Measurements from ENCODE around the gene LMBR1. TPM values are rescaled to one million over a fixed set of nuclear protein-coding genes. Genes with fewer than 3 reads are reported as not detected.

Gene LMBR1
- total and polyA plus RNA-seq, 2 of the 13 experiments (the other 11 are each of a cell fraction or from before 2014, with no cell fraction given) = 20.9 to 39.6 TPM

GRCh38 chr7:156673902-156674301 is 219.1 kb downstream of the LMBR1 start:
- no peak for ATAC-seq
- Histone ChIP-seq H3K9me3 (ENCODE audit: low read length) (no peaks in the 10 kb centered on the region), H3K4me2 (ENCODE audit: low read depth, low read length) (no peak overlapping the region), H3K27ac (ENCODE audit: extremely low read length, insufficient read depth, low read length) (no peak overlapping the region), H3K9ac (ENCODE audit: insufficient read depth, low read depth, low read length) (no peak overlapping the region), H3K4me1 (ENCODE audit: insufficient read depth, low read length) (no peaks in the 10 kb centered on the region), H3K4me3 (replicated peaks in 1 of 3; ENCODE audit: insufficient read depth in 1 of 3, low read depth in 2 of 3, low read length in 3 of 3) (no peak overlapping the region), H3K79me2 (ENCODE audit: insufficient read depth, low read length) (no peaks in the 10 kb centered on the region), H4K20me1 (ENCODE audit: insufficient read depth, low read length) (no peaks in the 10 kb centered on the region), H2AFZ (ENCODE audit: low read length) (no peak overlapping the region), H3K36me3 (replicated peaks in 1 of 2; ENCODE audit: control insufficient read depth in 1 of 2, insufficient read depth in 2 of 2, low read length in 2 of 2) (peaks cover 3 to 23% of the 10 kb centered on the region in 2 experiments; a peak in 2 of 5 replicates), H3K27me3 (ENCODE audit: control insufficient read depth in 1 of 2, insufficient read depth in 2 of 2, low read length in 2 of 2) (no peaks in the 10 kb centered on the region)
- no peak for TF ChIP-seq PREB (CRISPR knock-in tag; IDR thresholded peaks at IDR 0.05)
- no peak for TF ChIP-seq ZFP37 (CRISPR knock-in tag; IDR thresholded peaks at IDR 0.05; ENCODE audit: borderline replicate concordance)
- peak; percentile 98 to 99 for TF ChIP-seq MAFK (conservative IDR thresholded peaks at IDR 0.05 in 1 of 2, IDR thresholded peaks at IDR 0.05 in 1 of 2; ENCODE audit: low read length in 2 of 2)
- peak; percentile 98 for TF ChIP-seq MAFF (IDR thresholded peaks at IDR 0.05; ENCODE audit: low read depth, low read length)
- ChIA-PET CTCF (ENCODE audit: low intra/inter-chr PET ratio, low total read pairs) (no interaction called here), POLR2A (no interaction called here)
- no peak for FAIRE-seq
- WGBS (ENCODE audit: low lambda C conversion rate) = 97% methylated on average over 9 of the region's 9 CpGs
- no peak for DNase-seq (ENCODE audit: low spot score)
- in situ Hi-C loops (cut with HindIII; ENCODE audit: extremely low pct_ligation_motif_present, low pct_unique_long_range_greater_than_20kb) (no loop called here), intact Hi-C loops (cut with micrococcal nuclease; ENCODE audit: unreplicated experiment) (no loop called here)
- BruUV-seq (replicated peaks) = no TSS peak

DNA sequence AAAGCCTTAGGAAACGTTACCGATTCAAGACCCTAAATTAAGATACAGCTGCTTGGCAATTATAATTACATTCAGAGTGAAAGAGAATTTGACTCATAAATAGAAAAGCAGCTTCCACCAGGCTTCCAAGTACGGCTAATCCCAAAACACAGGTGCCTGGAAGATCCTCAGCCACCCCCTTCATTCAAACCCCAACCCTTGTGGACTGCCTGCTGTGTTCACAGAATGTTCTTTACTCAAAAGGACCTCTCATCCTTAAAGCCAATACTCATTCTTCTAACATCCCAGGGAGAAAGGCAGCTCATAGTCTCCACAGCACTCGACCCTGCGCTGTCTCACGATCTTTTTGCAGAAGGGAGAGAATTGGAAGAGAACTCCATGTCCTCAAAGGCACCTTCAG is 219.5 kb downstream of the LMBR1 start:
- Histone ChIP-seq H3K4me1 (ENCODE audit: insufficient read depth, low read length) (peaks cover 1% of the 10 kb centered on the region), H3K79me2 (ENCODE audit: insufficient read depth, low read length) (no peaks in the 10 kb centered on the region), H3K27ac (ENCODE audit: extremely low read length, insufficient read depth, low read length) (no peak overlapping the region), H3K36me3 (replicated peaks in 1 of 2; ENCODE audit: control insufficient read depth in 1 of 2, insufficient read depth in 2 of 2, low read length in 2 of 2) (peaks cover 3 to 19% of the 10 kb centered on the region in 2 experiments; a peak in 2 of 5 replicates), H3K9ac (ENCODE audit: insufficient read depth, low read depth, low read length) (no peak overlapping the region), H2AFZ (ENCODE audit: low read length) (no peak overlapping the region), H3K27me3 (ENCODE audit: control insufficient read depth in 1 of 2, insufficient read depth in 2 of 2, low read length in 2 of 2) (no peaks in the 10 kb centered on the region), H3K4me2 (ENCODE audit: low read depth, low read length) (no peak overlapping the region), H3K9me3 (ENCODE audit: low read length) (no peaks in the 10 kb centered on the region), H4K20me1 (ENCODE audit: insufficient read depth, low read length) (no peaks in the 10 kb centered on the region), H3K4me3 (replicated peaks in 1 of 3; ENCODE audit: insufficient read depth in 1 of 3, low read depth in 2 of 3, low read length in 3 of 3) (no peak overlapping the region)
- WGBS (ENCODE audit: low lambda C conversion rate) = 97% methylated on average over 6 of the region's 6 CpGs
- ATAC-seq (no peak), DNase-seq (ENCODE audit: low spot score) (no peak), FAIRE-seq (no peak)
- POLR2A ChIA-PET = no interaction called here
- BruUV-seq (replicated peaks) = no TSS peak
- intact Hi-C loops (cut with micrococcal nuclease; ENCODE audit: unreplicated experiment) (no loop called here), in situ Hi-C loops (cut with HindIII; ENCODE audit: extremely low pct_ligation_motif_present, low pct_unique_long_range_greater_than_20kb) (no loop called here)
- CTCF ChIA-PET (ENCODE audit: low intra/inter-chr PET ratio, low total read pairs) = no interaction called here
- TF ChIP-seq GFI1 (CRISPR knock-in tag; IDR thresholded peaks at IDR 0.05; ENCODE audit: borderline replicate concordance) (no peak), HNF1B (CRISPR knock-in tag; IDR thresholded peaks at IDR 0.05) (no peak), HNRNPH1 (optimal IDR thresholded peaks at IDR 0.05; ENCODE audit: low read depth, low read length) (no peak), ZNF230 (CRISPR knock-in tag; IDR thresholded peaks at IDR 0.05) (no peak), MIER3 (CRISPR knock-in tag; IDR thresholded peaks at IDR 0.05; ENCODE audit: borderline replicate concordance) (no peak), PLRG1 (conservative IDR thresholded peaks at IDR 0.05) (no peak), SPEN (CRISPR knock-in tag; IDR thresholded peaks at IDR 0.05; ENCODE audit: low read depth) (no peak), SRF (IDR thresholded peaks at IDR 0.05; ENCODE audit: low read depth, low read length) (no peak), ZFYVE20 (CRISPR knock-in tag; IDR thresholded peaks at IDR 0.05; ENCODE audit: borderline replicate concordance, low read depth) (no peak), ATF5 (CRISPR knock-in tag; IDR thresholded peaks at IDR 0.05; ENCODE audit: low read depth) (no peak), HDAC2 (CRISPR knock-in tag; IDR thresholded peaks at IDR 0.05) (no peak)
- TF ChIP-seq, protein P1, sequence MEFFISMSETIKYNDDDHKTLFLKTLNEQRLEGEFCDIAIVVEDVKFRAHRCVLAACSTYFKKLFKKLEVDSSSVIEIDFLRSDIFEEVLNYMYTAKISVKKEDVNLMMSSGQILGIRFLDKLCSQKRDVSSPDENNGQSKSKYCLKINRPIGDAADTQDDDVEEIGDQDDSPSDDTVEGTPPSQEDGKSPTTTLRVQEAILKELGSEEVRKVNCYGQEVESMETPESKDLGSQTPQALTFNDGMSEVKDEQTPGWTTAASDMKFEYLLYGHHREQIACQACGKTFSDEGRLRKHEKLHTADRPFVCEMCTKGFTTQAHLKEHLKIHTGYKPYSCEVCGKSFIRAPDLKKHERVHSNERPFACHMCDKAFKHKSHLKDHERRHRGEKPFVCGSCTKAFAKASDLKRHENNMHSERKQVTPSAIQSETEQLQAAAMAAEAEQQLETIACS (CRISPR knock-in tag; IDR thresholded peaks at IDR 0.05) = no peak

All from HepG2 (cell line).